Activated naive CD8-positive, alpha-beta T cell treated with anti-CD3 and anti-CD28 coated beads, Interleukin-2, amount 50 U/mL, for 24 hours (primary cell): Measurements from ENCODE around the gene APBA2.
"Not testable (repeated sequence)": the region's sequence is repeated elsewhere in the genome, so short reads cannot be mapped to it uniquely, and the experiment has no call there.

Experiments
- ATAC-seq: fragments of 150-1000 bp; cut with Tn5 transposase; one replicate; pipeline ENCODE4 v1.10.0; 2021
- DNase-seq: peaks from one replicate; pipeline ENCODE4 v3.0.0; 2021
- H3K27ac Mint-ChIP-seq: one replicate; pipeline ENCODE4 v1.8.0; 2021; ENCODE audit warnings: mild to moderate bottlenecking, mixed read lengths
- H3K27me3 Mint-ChIP-seq: one replicate; pipeline ENCODE4 v1.8.0; 2021; ENCODE audit warnings: mixed read lengths
- H3K36me3 Mint-ChIP-seq: one replicate; pipeline ENCODE4 v1.8.0; 2021; ENCODE audit warnings: low read depth, mixed read lengths
- H3K4me1 Mint-ChIP-seq: one replicate; pipeline ENCODE4 v1.8.0; 2021; ENCODE audit warnings: mixed read lengths
- H3K4me3 Mint-ChIP-seq: one replicate; pipeline ENCODE4 v1.8.0; 2021; ENCODE audit warnings: mild to moderate bottlenecking, moderate library complexity, mixed read lengths
- H3K9me3 Mint-ChIP-seq: one replicate; pipeline ENCODE4 v1.8.0; 2021; ENCODE audit warnings: mixed read lengths

The APBA2 gene

DNA sequence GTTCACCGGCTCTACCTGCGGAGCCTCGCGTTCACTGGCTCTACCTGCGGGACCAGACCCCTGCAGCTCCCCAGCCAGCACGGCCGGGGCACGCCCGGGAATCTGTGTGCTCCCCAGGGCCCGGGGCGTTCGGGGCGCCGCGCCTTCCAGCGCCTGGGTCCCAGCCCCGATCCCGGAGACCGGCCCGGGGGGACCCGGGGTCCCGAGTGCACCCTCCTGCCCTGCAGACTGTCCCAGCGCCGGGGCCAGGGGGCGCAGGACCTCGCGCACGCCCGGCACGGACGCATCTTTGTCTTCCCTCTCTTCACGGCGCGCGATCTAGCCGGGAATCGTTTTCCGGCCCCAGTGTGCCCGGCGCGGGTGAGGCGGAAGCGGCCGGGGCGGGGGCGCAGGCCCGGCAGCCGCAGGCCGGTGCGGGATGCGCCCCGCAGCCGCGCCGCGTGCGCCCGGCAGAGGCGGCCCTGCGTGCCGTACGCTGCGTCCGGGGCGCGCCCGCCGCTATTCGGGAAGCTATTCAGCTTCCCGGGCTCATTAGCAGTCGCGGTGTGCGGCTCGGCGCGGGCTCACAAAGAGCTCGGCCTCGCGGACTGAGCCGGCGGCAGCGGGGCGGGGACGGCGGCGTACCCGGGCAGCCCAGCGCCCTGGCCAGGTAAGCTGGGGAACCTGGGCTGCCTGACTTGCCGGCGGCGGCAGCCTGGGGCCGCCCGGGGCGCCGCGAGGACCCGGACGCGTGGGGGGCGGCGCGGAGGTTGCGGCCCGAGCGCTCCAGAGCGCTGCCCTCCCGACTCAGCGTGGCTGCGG lies at the start of gene APBA2:
Gene APBA2 (plus strand): TSS at position 345 of the 801 bp plus-strand sequence. CDS start 167,911 bp downstream, outside the sequence.
- DNase-seq (peak; percentile 52), ATAC-seq (peak; percentile 29)
- Mint-ChIP-seq H3K9me3 (no peaks in the 10 kb centered on the region), H3K36me3 (no peaks in the 10 kb centered on the region), H3K27me3 (peaks cover 10% of the 10 kb centered on the region), H3K4me3 (peak within 1 kb of the TSS; percentile 82), H3K27ac (peak within 1 kb of the TSS; percentile 83), H3K4me1 (peaks cover 42% of the 10 kb centered on the region)

DNA sequence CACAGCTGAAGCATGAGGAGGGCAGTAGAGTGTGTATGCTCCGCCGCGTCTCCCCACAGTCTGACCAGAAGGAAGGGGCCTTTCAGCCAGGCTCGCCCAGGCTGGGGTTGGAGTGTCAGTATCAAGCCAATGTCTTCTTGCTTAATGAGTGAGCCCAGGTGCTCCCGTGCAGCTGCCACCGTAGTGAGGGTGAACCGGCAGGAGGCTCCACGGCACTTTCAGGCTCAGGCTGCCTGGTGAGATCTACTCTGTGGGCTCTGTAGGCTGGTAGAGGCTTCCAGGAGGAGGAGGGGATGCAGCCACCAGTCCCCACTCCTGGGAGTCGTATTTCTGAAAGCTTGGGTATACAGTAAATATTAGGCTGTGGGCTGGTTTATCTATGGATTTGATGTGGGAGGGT lies 45.5 kb upstream of the APBA2 start:
- not testable (repeated sequence) for H3K36me3 Mint-ChIP-seq, H3K9me3 Mint-ChIP-seq, H3K27ac Mint-ChIP-seq, ATAC-seq, H3K27me3 Mint-ChIP-seq, DNase-seq, H3K4me3 Mint-ChIP-seq, H3K4me1 Mint-ChIP-seq

DNA sequence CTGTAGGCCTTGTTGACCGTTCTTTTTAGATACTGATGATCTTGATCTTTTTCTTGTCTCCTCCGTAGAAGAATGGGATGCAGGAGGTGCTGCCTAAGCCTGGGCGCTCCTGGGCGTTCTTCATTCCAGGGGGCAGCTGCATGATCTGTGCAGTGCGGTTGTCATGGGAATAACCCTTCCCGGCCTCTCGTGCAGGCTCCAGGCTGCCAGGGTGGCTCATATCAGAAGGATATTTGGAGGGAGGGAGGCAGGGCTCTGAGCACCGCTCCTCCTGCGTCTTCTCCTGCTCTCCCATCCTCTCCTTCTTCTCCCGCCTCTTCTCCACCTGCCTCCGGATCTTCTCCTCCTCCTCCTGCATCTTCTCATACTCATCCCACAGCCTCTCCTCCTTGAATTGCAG lies 43.6 kb upstream of the APBA2 start:
- H3K4me1 Mint-ChIP-seq, H3K27ac Mint-ChIP-seq, DNase-seq, H3K9me3 Mint-ChIP-seq, ATAC-seq, H3K4me3 Mint-ChIP-seq, H3K27me3 Mint-ChIP-seq, H3K36me3 Mint-ChIP-seq: not testable (repeated sequence)

DNA sequence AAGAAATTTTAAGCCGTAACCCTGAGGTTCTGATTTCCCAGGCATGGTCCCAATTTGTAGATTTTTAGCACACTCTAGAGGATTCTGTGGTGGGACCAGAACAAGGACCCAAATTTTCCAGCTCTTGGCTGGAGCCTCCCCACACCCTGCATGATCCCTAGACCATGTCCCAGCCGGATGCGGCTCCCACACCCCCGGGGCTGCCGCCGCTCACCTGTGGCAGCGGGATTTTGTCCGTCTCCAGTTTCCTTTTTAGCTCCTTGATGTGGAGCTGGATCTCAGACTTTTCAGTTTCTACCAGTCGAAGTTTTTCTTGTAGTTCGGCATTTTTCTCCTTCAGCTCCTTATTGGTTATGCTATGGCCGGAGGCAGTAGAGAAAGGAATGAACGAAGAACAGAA lies 42.3 kb upstream of the APBA2 start:
- H3K27ac Mint-ChIP-seq, DNase-seq, H3K9me3 Mint-ChIP-seq, H3K4me3 Mint-ChIP-seq, H3K36me3 Mint-ChIP-seq, H3K27me3 Mint-ChIP-seq, ATAC-seq: not testable (repeated sequence)
- H3K4me1 Mint-ChIP-seq: peaks cover 10% of the 10 kb centered on the region

DNA sequence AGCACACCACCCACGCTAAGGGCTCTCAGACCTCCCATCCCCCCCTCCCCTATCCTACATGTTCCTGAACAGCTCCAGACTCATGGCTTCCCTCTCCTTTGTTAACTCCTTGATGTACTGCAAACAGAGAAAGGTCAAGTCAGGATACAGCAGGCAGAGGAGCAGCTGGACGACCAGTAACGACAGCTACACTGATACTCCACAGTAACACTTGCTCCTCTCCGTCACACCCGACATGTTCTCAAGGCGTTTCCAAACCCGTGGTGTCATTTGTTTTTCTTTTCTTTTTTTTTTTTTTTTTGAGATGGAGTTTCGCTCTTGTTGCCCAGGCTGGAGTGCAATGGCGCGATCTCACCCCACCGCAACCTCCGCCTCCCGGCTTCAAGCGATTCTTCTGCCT lies 41.6 kb upstream of the APBA2 start:
- peaks cover 10% of the 10 kb centered on the region for H3K4me1 Mint-ChIP-seq
- not testable (repeated sequence) for H3K36me3 Mint-ChIP-seq, H3K9me3 Mint-ChIP-seq, DNase-seq, H3K27me3 Mint-ChIP-seq, ATAC-seq, H3K27ac Mint-ChIP-seq, H3K4me3 Mint-ChIP-seq

DNA sequence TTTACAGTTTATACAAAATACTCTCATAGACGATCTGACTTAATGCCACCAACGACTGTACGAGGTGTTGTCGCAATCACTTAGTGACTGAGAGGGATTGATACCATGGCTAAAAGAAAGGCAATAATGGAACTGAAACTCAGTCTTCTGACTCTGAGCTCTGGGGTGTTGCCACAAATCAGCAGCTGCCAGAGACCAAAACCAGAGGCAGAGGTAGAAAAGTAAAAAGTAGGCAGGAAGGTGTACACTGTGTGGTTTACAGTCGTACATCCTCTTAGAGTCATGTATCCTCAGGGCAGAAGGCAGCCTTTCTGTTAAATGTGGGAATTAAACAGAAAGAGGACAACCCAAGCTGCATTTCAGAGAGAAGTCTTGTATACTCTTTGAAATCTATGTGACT lies 38.5 kb upstream of the APBA2 start:
- H3K4me3 Mint-ChIP-seq, H3K36me3 Mint-ChIP-seq, H3K9me3 Mint-ChIP-seq, H3K27me3 Mint-ChIP-seq, H3K27ac Mint-ChIP-seq, DNase-seq: not testable (repeated sequence)
- H3K4me1 Mint-ChIP-seq: peaks cover 10% of the 10 kb centered on the region
- peak; percentile 99 for ATAC-seq

DNA sequence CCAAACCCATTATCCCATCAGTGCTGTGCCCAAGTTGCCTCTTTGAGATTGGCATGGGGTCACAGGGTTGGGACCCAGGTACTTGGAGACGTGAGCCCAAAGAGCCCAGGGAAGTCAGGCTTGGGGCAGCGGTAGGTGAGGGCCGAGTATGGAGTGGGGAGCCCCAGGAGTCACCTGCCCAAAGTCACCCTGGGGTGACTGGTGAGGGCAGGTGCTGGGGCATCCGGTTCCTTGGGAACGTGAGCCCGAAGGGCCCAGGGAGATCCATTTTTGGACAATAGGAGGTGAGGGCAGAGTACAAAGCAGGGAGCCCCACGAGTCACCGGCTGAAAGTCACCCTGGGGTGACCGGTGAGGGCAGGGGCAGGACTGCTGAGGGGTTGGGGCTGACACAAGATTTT lies 37.8 kb upstream of the APBA2 start:
- H3K27ac Mint-ChIP-seq, H3K27me3 Mint-ChIP-seq, H3K9me3 Mint-ChIP-seq, DNase-seq, H3K4me3 Mint-ChIP-seq, ATAC-seq, H3K36me3 Mint-ChIP-seq: not testable (repeated sequence)
- H3K4me1 Mint-ChIP-seq: peaks cover 10% of the 10 kb centered on the region

DNA sequence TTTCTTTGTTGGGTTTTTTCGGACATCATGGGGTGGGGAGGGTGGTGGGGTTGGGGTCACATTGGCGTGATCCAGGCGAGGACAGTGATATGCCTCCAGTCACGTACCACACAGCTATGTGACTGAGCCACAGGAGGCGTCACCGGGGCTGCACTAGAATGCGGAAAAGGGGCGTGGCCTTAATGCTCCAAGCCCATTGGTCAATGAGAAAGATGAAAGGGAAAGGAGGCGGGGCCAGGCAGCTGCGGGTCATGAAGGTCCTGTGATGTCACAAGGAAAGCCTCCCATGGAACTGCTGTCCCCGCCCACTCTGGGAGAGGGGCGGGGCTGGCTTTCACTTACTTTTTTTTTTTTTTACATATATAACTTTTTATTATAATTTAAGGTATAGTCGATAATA lies 37.3 kb upstream of the APBA2 start, which contains the start of gene GOLGA6L7:
Gene GOLGA6L7 (minus strand): TSS at position 124 of the 400 bp plus-strand sequence. CDS start 95 bp downstream, at position 29.
- not testable (repeated sequence) for ATAC-seq, H3K4me3 Mint-ChIP-seq, H3K9me3 Mint-ChIP-seq, H3K36me3 Mint-ChIP-seq, H3K27me3 Mint-ChIP-seq, H3K27ac Mint-ChIP-seq
- DNase-seq: peak; percentile 13
- H3K4me1 Mint-ChIP-seq: peaks cover 10% of the 10 kb centered on the region

DNA sequence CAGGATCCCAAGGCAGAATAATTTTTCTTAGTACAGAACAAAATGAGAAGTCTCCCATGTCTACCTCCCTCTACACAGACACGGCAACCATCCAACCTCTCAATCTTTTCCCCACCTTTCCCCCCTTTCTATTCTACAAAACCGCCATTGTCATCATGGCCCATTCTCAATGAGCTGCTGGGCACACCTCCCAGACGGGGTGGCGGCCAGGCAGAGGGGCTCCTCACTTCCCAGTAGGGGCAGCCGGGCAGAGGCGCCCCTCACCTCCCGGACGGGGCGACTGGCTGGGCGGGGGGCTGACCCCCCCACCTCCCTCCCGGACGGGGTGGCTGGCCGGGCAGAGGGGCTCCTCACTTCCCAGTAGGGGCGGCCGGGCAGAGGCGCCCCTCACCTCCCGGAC lies 36.5 kb upstream of the APBA2 start:
- ATAC-seq, H3K9me3 Mint-ChIP-seq, H3K27me3 Mint-ChIP-seq, H3K36me3 Mint-ChIP-seq, H3K27ac Mint-ChIP-seq, DNase-seq, H3K4me3 Mint-ChIP-seq: not testable (repeated sequence)
- H3K4me1 Mint-ChIP-seq: peaks cover 14% of the 10 kb centered on the region

DNA sequence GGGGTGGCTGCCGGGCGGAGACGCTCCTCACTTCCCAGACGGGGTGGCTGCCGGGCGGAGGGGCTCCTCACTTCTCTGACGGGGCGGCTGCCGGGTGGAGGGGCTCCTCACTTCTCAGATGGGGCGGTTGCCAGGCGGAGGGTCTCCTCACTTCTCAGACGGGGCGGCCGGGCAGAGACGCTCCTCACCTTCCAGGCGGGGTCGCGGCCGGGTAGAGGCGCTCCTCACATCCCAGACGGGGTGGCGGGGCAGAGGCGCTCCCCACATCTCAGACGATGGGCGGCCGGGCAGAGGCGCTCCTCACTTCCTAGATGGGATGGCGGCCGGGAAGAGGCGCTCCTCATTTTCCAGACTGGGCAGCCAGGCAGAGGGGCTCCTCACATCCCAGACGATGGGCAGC lies 36.0 kb upstream of the APBA2 start:
- DNase-seq, H3K4me3 Mint-ChIP-seq, H3K27me3 Mint-ChIP-seq, ATAC-seq, H3K36me3 Mint-ChIP-seq, H3K9me3 Mint-ChIP-seq, H3K27ac Mint-ChIP-seq: not testable (repeated sequence)
- peaks cover 19% of the 10 kb centered on the region for H3K4me1 Mint-ChIP-seq

DNA sequence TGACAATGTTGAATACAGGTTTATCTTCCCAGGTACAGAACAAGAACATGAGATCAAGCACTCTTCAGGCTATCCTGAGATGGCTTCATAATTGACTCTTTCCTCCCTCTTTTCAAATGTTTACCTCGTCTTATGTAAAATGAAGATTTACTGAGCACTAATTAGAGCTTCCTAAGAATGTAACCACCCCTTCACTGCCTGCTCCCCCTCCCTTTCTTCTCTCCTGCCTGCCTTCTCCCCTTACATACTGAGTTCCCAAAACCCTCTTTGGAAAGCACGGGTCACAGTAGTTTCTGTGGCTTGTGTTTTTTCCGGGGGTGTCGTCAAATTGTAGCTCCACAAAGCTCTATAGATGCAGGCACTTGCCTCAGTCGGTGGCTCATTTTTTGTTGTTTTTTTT lies 32.1 kb upstream of the APBA2 start:
- not testable (repeated sequence) for H3K4me3 Mint-ChIP-seq, H3K36me3 Mint-ChIP-seq, ATAC-seq, H3K4me1 Mint-ChIP-seq, H3K9me3 Mint-ChIP-seq, H3K27ac Mint-ChIP-seq, H3K27me3 Mint-ChIP-seq, DNase-seq

DNA sequence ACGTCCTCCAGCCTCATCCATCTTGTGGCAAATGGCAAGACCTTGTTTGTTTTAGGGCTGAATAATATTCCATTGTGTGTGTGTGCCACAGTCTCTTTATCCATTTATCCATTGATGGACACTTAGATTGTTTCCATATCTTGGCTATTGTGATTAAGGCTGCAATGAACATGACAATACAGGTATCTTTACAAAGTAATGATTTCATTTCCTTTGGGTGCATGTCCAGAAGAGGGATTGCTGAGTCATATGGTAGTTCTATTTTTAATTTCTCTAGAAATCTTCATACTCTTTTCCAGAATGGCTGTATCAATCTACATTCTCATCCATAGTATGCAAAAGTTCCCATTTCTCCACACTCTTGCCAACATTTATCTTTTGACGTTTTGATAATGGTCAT lies 31.2 kb upstream of the APBA2 start:
- not testable (repeated sequence) for H3K27me3 Mint-ChIP-seq, H3K27ac Mint-ChIP-seq, ATAC-seq, H3K4me1 Mint-ChIP-seq, DNase-seq, H3K36me3 Mint-ChIP-seq, H3K4me3 Mint-ChIP-seq, H3K9me3 Mint-ChIP-seq

DNA sequence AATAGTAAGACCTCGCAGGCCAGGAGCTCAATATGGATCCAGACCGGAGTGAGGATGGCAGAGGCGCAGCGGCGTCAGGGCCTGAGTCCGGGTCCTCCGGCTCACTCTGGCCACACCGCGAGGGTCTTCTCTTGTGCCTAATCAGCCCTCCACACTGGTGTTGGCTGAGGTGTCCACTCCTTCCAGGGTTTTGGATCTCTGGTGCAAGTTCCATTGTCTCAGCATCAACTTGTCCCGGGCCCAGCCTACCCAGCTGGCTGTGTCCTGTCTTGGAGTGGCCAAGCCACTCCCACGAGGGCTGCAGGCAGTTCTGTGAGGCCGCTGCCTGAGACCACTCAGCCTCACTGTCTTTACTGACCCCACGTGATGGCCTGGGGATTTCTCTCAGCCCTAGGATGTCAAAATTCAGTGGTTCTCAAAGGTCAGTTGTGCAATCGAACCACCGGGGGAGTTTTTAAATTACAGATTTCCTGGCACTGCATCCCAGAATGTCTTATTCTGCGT lies 24.7 kb upstream of the APBA2 start:
- H3K36me3 Mint-ChIP-seq: no peaks in the 10 kb centered on the region
- H3K9me3 Mint-ChIP-seq: no peaks in the 10 kb centered on the region
- no peaks in the 10 kb centered on the region for H3K4me1 Mint-ChIP-seq
- no peak for ATAC-seq
- no peak for DNase-seq
- no peak overlapping the region for H3K4me3 Mint-ChIP-seq
- no peaks in the 10 kb centered on the region for H3K27me3 Mint-ChIP-seq
- H3K27ac Mint-ChIP-seq: no peak overlapping the region

DNA sequence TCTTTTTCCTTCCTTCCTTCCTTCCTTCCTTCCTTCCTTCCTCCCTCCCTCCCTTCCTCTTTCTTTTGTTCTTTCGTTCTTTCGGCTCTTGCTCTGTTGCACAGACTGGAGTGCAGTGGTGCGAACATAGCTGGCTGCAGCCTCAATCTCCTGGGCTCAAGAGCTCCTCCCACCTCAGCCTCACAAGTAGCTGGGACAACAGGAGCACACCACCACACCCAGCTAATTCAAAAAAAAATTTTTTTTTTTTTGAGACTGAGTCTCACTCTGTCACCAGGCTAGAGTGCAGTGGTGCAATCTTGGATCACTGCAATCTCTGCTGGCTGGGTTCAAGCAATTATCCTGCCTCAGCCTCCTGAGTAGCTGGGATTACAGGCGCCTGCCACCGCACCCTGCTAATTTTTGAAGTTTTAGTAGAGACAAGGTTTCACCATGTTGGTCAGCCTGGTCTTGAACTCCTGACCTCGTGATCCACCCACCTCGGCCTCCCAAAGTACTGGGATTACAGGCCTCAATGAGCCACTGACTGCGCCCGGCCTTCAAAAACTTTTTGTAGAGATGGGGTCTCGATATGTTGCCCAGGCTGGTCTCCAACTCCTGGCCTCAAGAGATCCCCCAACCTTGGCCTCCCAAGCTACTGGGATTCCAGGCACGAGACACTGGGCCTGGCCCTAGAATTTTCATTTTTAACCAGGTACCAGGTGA lies 24.0 kb upstream of the APBA2 start:
- not testable (repeated sequence) for H3K27ac Mint-ChIP-seq, ATAC-seq, H3K27me3 Mint-ChIP-seq, H3K4me1 Mint-ChIP-seq, DNase-seq, H3K36me3 Mint-ChIP-seq, H3K4me3 Mint-ChIP-seq, H3K9me3 Mint-ChIP-seq

DNA sequence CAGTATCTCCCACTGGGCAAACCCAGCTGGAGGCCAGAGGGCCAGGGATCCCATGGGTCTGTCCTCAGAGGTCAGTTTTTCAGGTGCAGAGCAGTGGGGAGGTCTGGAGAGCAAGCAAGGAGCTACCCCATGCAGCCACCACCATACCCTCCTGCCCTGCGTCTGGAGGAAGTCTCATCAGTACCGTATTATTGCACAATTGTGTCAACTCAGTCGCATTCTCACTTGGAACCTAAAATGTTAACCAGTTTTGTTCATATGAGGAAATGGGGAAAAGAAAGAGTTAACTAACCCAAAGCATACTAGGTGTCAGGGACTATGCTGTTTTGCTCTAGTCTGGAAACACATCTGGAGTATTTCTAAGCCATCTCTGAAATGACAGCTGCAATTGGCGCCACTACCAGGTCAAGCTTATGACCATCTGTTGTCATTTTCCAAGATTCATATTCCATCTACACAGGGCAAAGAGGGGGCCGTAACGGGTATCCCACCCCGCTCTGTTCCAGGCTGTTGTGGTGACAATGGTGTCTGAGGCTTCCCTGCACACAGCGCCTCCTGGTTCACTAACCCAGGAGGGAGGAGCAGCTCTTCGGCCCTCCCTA lies 16.9 kb upstream of the APBA2 start:
- no peaks in the 10 kb centered on the region for H3K9me3 Mint-ChIP-seq
- no peaks in the 10 kb centered on the region for H3K4me1 Mint-ChIP-seq
- H3K27ac Mint-ChIP-seq: no peak overlapping the region
- ATAC-seq (no peak), DNase-seq (no peak)
- H3K36me3 Mint-ChIP-seq: no peaks in the 10 kb centered on the region
- H3K27me3 Mint-ChIP-seq: no peaks in the 10 kb centered on the region
- no peak overlapping the region for H3K4me3 Mint-ChIP-seq
